Upper lobe of right lung (tissue), 1 donor: ENCODE results near the gene CMIP. TPM values are rescaled to one million over a fixed set of nuclear protein-coding genes. Genes with fewer than 3 reads are reported as not detected.
A peak's percentile ranks its signal among the peaks of the same experiment; 100 is the strongest.

Experiments used
- ATAC-seq: fragments of 200-7000 bp; cut with Tn5 transposase; one replicate; pipeline ENCODE4 v1.9.1; 2020; ENCODE audit warnings: mild to moderate bottlenecking, moderate library complexity
- DNase-seq: peaks from one replicate; pipeline ENCODE4 v3.0.0-alpha.2; 2020
- H3K27ac ChIP-seq: fragments of 200-600 bp; one replicate; pipeline ENCODE4 v1.8.0; 2022
- H3K27me3 ChIP-seq: fragments of 200-600 bp; one replicate; pipeline ENCODE4 v1.8.0; 2022; ENCODE audit warnings: mild to moderate bottlenecking
- H3K36me3 ChIP-seq: fragments of 200-600 bp; one replicate; pipeline ENCODE4 v1.8.0; 2022
- H3K4me1 ChIP-seq: fragments of 200-600 bp; one replicate; pipeline ENCODE4 v1.8.0; 2022
- H3K4me3 ChIP-seq: fragments of 200-600 bp; one replicate; pipeline ENCODE4 v1.8.0; 2022; ENCODE audit warnings: mild to moderate bottlenecking
- H3K9me3 ChIP-seq: fragments of 200-600 bp; one replicate; pipeline ENCODE4 v1.8.0; 2022
- intact Hi-C: fragments of 100-400 bp; cut with DNase I; formaldehyde crosslinking; loops from one replicate; pipeline ENCODE4 v1.11.0; 2022
- total RNA-seq: library from RNA; stranded (reverse); fragmentation: NEBNext Ultra II Directional; extraction: Animal tissue kit (Norgen Biotek cat#: 25700); gene quantifications from one replicate; pipeline ENCODE4 v1.2.1, GENCODE V29; 2021
- TF ChIP-seq, protein P1 (sequence below): fragments of 200-600 bp; IDR thresholded peaks from one replicate; pipeline ENCODE4 v1.8.0; 2022; ENCODE audit warnings: antibody characterized with exemption
- donor health status: DM: no; HTN: yes; CAD: no; lungs with severe emphysema.

The CMIP gene
- total RNA-seq, 1 donor from 2014 or later, result 73.8 TPM

GRCh38 chr16:81473558-81473957 lies 28.9 kb downstream of the CMIP start:
- Histone ChIP-seq H3K4me3 (no peak overlapping the region), H3K27ac (peak overlapping the region; percentile 36), H3K36me3 (no peaks in the 10 kb centered on the region), H3K27me3 (no peaks in the 10 kb centered on the region), H3K9me3 (no peaks in the 10 kb centered on the region), H3K4me1 (peaks cover 76% of the 10 kb centered on the region)
- TF ChIP-seq, protein P1, sequence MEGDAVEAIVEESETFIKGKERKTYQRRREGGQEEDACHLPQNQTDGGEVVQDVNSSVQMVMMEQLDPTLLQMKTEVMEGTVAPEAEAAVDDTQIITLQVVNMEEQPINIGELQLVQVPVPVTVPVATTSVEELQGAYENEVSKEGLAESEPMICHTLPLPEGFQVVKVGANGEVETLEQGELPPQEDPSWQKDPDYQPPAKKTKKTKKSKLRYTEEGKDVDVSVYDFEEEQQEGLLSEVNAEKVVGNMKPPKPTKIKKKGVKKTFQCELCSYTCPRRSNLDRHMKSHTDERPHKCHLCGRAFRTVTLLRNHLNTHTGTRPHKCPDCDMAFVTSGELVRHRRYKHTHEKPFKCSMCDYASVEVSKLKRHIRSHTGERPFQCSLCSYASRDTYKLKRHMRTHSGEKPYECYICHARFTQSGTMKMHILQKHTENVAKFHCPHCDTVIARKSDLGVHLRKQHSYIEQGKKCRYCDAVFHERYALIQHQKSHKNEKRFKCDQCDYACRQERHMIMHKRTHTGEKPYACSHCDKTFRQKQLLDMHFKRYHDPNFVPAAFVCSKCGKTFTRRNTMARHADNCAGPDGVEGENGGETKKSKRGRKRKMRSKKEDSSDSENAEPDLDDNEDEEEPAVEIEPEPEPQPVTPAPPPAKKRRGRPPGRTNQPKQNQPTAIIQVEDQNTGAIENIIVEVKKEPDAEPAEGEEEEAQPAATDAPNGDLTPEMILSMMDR, result no peak
- ATAC-seq, result no peak
- no peak for DNase-seq
- intact Hi-C loops, result no loop called here

DNA sequence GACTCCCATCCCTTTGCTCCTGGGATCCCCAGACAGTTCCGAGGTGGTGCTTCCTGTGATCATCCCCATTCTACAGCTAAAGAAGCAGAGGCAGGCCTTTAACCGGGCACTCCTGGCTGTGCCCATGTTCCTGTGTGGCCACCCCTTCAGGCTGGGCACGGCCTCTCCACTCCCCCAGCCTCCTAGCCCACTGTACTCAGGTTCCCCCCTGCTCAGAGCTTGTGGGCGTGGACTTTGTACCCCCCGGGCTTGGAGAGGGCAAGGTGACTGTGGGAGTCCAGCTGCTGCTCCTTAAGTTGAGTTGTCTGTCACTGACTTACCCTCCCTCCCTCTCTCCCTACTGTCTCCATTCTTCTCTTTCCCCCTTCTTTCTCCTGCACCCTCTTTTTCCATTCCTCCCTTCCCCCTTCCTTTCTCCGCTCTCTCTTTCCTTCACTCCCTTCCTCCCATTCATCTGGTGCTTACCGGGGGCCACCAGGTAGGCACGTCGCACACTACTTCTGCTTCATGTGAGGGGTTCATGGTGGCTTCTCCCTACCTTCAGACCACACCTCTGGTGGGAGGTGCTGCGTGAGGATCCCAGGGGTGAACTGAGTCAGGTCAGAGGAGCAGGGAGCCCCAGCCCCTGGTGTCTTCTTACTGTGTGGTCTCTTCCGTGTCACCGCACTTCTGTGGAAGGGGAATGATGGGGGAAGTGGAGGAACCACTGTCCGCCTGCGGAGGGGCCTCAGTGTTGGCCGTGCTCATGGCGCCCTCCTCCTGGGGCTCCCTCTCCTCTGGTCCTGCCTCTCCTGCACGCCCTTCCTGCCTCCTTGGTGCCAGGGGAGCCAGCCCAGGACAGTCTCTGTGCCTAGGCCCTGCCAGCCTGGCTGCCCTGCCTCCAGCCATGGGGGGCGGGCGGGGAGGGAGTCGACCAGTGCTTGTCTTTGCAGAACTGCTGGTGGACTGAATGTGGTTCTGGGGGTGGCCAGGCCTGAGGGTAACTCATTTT lies 29.7 kb downstream of the CMIP start:
- ATAC-seq, result no peak

GRCh38 chr16:81477697-81478693 lies 33.4 kb downstream of the CMIP start:
- Histone ChIP-seq H3K9me3 (no peaks in the 10 kb centered on the region), H3K4me1 (peaks cover 80% of the 10 kb centered on the region), H3K4me3 (no peak overlapping the region), H3K27ac (peak overlapping the region; percentile 76), H3K27me3 (no peaks in the 10 kb centered on the region), H3K36me3 (no peaks in the 10 kb centered on the region)
- intact Hi-C loops, result no loop called here
- TF ChIP-seq, protein P1, result no peak
- peak; percentile 10 for ATAC-seq
- DNase-seq, result no peak

More for the DNA sequence above, 29.7 kb downstream of the CMIP start:
- TF ChIP-seq, protein P1, result no peak
- Histone ChIP-seq H3K36me3 (no peaks in the 10 kb centered on the region), H3K4me3 (no peak overlapping the region), H3K9me3 (no peaks in the 10 kb centered on the region), H3K4me1 (peaks cover 74% of the 10 kb centered on the region), H3K27ac (peak overlapping the region; percentile 36), H3K27me3 (no peaks in the 10 kb centered on the region)
- no peak for DNase-seq
- intact Hi-C loops, result no loop called here

DNA sequence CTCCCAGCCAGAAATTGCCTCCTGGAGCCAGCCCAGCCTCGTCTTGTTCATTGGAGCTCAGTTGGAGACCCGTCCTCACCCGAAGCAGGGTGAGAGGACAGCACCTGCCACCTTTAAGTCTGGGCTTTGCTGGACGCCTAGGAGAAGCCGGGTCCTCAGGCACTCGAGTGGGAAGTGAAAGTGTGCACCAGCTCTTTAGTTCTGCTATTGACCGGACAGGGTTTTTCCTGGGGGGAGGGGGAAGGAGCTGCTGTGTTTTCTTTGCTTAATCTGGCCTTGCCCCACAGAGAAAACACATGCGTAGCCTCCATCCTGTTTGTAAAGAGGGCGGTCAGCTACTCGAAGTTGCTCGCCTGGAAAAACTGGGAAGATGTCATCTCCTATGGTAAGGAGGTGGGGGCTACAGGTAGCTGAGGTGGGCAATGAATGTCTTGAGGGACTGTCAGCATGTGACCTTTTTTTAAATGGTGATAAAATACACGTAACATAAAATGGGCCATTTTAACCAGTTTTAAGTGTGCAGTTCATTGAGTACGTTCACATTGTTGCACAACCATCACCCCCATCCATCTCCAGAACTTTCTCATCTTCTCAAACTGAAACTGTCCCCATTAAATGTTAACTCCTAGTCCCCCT lies 34.4 kb downstream of the CMIP start:
- peak overlapping the region; percentile 76 for H3K27ac ChIP-seq
- intact Hi-C loops, result no loop called here
- H3K4me1 ChIP-seq, result peaks cover 79% of the 10 kb centered on the region
- no peaks in the 10 kb centered on the region for H3K9me3 ChIP-seq
- no peaks in the 10 kb centered on the region for H3K36me3 ChIP-seq
- H3K27me3 ChIP-seq, result no peaks in the 10 kb centered on the region
- H3K4me3 ChIP-seq, result no peak overlapping the region
- TF ChIP-seq, protein P1, result no peak
- ATAC-seq (peak; percentile 81), DNase-seq (no peak)

DNA sequence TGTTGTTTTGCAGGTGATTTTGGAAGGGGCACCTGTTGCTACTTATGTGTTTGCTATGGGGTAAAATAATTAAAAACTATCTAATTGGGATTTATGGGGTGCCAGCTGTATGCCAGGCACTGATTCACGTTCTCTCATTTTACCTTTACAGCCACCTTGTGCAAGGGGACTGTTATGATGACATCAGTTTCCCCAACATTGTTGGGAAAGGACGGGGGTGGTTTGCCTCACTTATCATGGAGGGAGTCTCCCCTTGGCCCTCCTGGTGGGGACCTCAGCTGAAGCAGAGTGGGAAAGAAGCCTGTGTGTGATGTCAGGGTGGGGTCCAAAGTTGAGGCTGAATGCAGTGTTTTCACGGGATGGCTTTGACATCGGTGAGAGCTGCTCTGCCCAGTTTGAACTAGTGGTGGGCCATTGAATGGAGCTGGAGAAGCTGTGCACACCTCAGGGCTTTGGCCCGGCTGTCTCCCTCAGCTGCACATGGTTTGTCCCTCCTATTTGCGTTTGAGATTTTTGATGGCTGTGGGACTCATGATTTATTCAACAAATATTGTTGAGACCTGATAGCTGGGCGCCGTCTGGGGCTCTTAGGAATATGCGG lies 36.1 kb downstream of the CMIP start:
- ATAC-seq, result no peak
- Histone ChIP-seq H3K4me3 (no peak overlapping the region), H3K36me3 (no peaks in the 10 kb centered on the region), H3K27ac (peak overlapping the region; percentile 60), H3K9me3 (no peaks in the 10 kb centered on the region), H3K4me1 (peaks cover 88% of the 10 kb centered on the region), H3K27me3 (no peaks in the 10 kb centered on the region)
- TF ChIP-seq, protein P1, result no peak
- DNase-seq, result no peak
- intact Hi-C loops, result no loop called here
